Right atrium auricular region (tissue), 2 donors: ENCODE data around the gene CGRRF1. TPM values are rescaled to one million over a fixed set of nuclear protein-coding genes. Genes with fewer than 3 reads are reported as not detected.

Experiments used
- DNase-seq: peaks from one replicate; pipeline ENCODE4 v3.0.0-alpha.2; 2019; ENCODE audit warnings: low spot score
- H3K27ac ChIP-seq, 2 donors: fragments of 200-600 bp; sonication (generic); 1 replicate in 1 of 2; 2 replicates in 1 of 2; pipeline ENCODE4 v1.5.1; 2016 to 2019
- H3K27me3 ChIP-seq, 2 donors: fragments of 200-600 bp; sonication (generic); one replicate each; pipeline versions ENCODE4 v1.5.1 to v1.6.0; 2017 to 2019
- H3K36me3 ChIP-seq: fragments of 200-600 bp; sonication (generic); one replicate; pipeline ENCODE4 v1.5.1; 2016
- H3K4me1 ChIP-seq, 2 donors: fragments of 200-600 bp; sonication (generic); one replicate each; pipeline versions ENCODE4 v1.5.1 to v1.6.0; 2017 to 2019
- H3K4me3 ChIP-seq, 2 donors: fragments of 200-600 bp; sonication (generic); 1 replicate in 1 of 2; 2 replicates in 1 of 2; pipeline ENCODE4 v1.5.1; 2017 to 2019; ENCODE audit warnings: mild to moderate bottlenecking in 1 of 2, moderate library complexity in 1 of 2
- H3K9me3 ChIP-seq, 2 donors: fragments of 200-600 bp; sonication (generic); one replicate each; pipeline ENCODE4 v1.5.1; 2019
- CTCF ChIP-seq, 2 donors: fragments of 200-600 bp; sonication (generic); IDR thresholded peaks; one replicate each; pipeline ENCODE4 v1.5.1; 2019; ENCODE audit warnings: antibody characterized with exemption in 2 of 2
- total RNA-seq, 2 donors: library from RNA; depleted of rRNA; stranded (reverse); fragments of >200 nt; gene quantifications; one replicate each; pipeline ENCODE4 v1.1.0, GENCODE V29; 2016

The CGRRF1 gene
- total RNA-seq, 2 donors from 2014 or later = 12.4 to 17.4 TPM

- peak overlapping the region; percentile 99 for H3K27ac ChIP-seq
- peak; percentile 72 for DNase-seq
- H3K4me1 ChIP-seq = peaks cover 0 to 50% of the 10 kb centered on the region in 2 donors
- no peaks in the 10 kb centered on the region for H3K27me3 ChIP-seq
- peaks cover 14% of the 10 kb centered on the region for H3K36me3 ChIP-seq
- TF ChIP-seq CTCF (IDR thresholded peaks at IDR 0.05) = no peak
- peak overlapping the region; percentile 72 to 76 for H3K4me3 ChIP-seq
- H3K9me3 ChIP-seq = peaks cover 0 to 5% of the 10 kb centered on the region in 2 donors
Observed at GRCh38 chr14:54568821-54569595, 59.3 kb downstream of the CGRRF1 start.

- Histone ChIP-seq H3K4me1 (peaks cover 0 to 51% of the 10 kb centered on the region in 2 donors), H3K27ac (peak overlapping the region; percentile 99), H3K9me3 (peaks cover 0 to 5% of the 10 kb centered on the region in 2 donors), H3K27me3 (no peaks in the 10 kb centered on the region), H3K36me3 (peaks cover 14% of the 10 kb centered on the region), H3K4me3 (peak overlapping the region in 1 of 2 donors; percentile 76)
- DNase-seq = no peak
- no peak for TF ChIP-seq CTCF (IDR thresholded peaks at IDR 0.05)
Observed at GRCh38 chr14:54570047-54570446, 60.3 kb downstream of the CGRRF1 start.

- Histone ChIP-seq H3K36me3 (peaks cover 14% of the 10 kb centered on the region), H3K4me3 (peak overlapping the region in 1 of 2 donors; percentile 76), H3K27me3 (no peaks in the 10 kb centered on the region), H3K27ac (peak overlapping the region; percentile 99), H3K9me3 (peaks cover 0 to 5% of the 10 kb centered on the region in 2 donors), H3K4me1 (peaks cover 0 to 55% of the 10 kb centered on the region in 2 donors)
- DNase-seq = no peak
- no peak for TF ChIP-seq CTCF (IDR thresholded peaks at IDR 0.05)
Observed at GRCh38 chr14:54570631-54571415, 61.1 kb downstream of the CGRRF1 start.

GRCh38 chr14:54572316-54572715 lies 62.6 kb downstream of the CGRRF1 start:
- peak; percentile 17 to 50 for TF ChIP-seq CTCF (IDR thresholded peaks at IDR 0.05)

GRCh38 chr14:54574528-54574927 lies 64.8 kb downstream of the CGRRF1 start:
- H3K27me3 ChIP-seq = no peaks in the 10 kb centered on the region
- peak overlapping the region in 1 of 2 donors; percentile 15 for H3K27ac ChIP-seq
- peaks cover 0 to 63% of the 10 kb centered on the region in 2 donors for H3K4me1 ChIP-seq
- H3K9me3 ChIP-seq = peaks cover 0 to 5% of the 10 kb centered on the region in 2 donors
- no peaks in the 10 kb centered on the region for H3K36me3 ChIP-seq
- no peak for TF ChIP-seq CTCF (IDR thresholded peaks at IDR 0.05)
- H3K4me3 ChIP-seq = no peak overlapping the region
- no peak for DNase-seq

More at GRCh38 chr14:54572316-54572715, 62.6 kb downstream of the CGRRF1 start:
- Histone ChIP-seq H3K9me3 (peaks cover 0 to 5% of the 10 kb centered on the region in 2 donors), H3K27ac (peak overlapping the region in 1 of 2 donors; percentile 99), H3K27me3 (no peaks in the 10 kb centered on the region), H3K4me3 (no peak overlapping the region), H3K36me3 (peaks cover 14% of the 10 kb centered on the region), H3K4me1 (peaks cover 0 to 67% of the 10 kb centered on the region in 2 donors)
- DNase-seq = no peak
